ENCODE measurements around the gene RASSF4.

GRCh38 chr10:44990965-44991364, 31.4 kb downstream of the RASSF4 start:
- TF ChIP-seq CTCF (IDR thresholded peaks at IDR 0.05; ENCODE audit: insufficient read depth, low read length) (no peak), POLR2AphosphoS5 (IDR thresholded peaks at IDR 0.05; ENCODE audit: low read depth) (no peak), REST (IDR thresholded peaks at IDR 0.05; ENCODE audit: insufficient replicate concordance, low read depth) (no peak)
